ENCODE data around the gene PRKAB2. TPM values are rescaled to one million over a fixed set of nuclear protein-coding genes. Genes with fewer than 3 reads are reported as not detected.
"Not testable (repeated sequence)": the region's sequence is repeated elsewhere in the genome, so short reads cannot be mapped to it uniquely, and the experiment has no call there.

PRKAB2 gene
- total RNA-seq, 1 donor from 2014 or later, result 13.6 TPM

- no peaks in the 10 kb centered on the region for H3K4me1 ChIP-seq (ENCODE audit: control insufficient read depth in 3 of 3, insufficient read depth in 3 of 3, low read length in 3 of 3)
- no peaks in the 10 kb centered on the region for H3K9me3 ChIP-seq (ENCODE audit: control insufficient read depth in 3 of 3, low read length in 3 of 3)
- H3K27me3 ChIP-seq (ENCODE audit: control insufficient read depth in 3 of 3, insufficient read depth in 3 of 3, low read length in 3 of 3), result no peaks in the 10 kb centered on the region
- H3K4me3 ChIP-seq (ENCODE audit: low read length in 3 of 3), result no peak overlapping the region
- no peak overlapping the region for H3K9ac ChIP-seq (ENCODE audit: low read depth in 1 of 3, low read length in 3 of 3)
- peaks cover 0 to 2% (median 0%) of the 10 kb centered on the region in 3 donors for H3K36me3 ChIP-seq (ENCODE audit: control insufficient read depth in 3 of 3, insufficient read depth in 3 of 3, low read length in 3 of 3)
- no peak overlapping the region for H3K27ac ChIP-seq (ENCODE audit: low read depth, low read length)
These were observed 37.9 kb upstream of the PRKAB2 start for GRCh38 chr1:147209825-147210821.

DNA sequence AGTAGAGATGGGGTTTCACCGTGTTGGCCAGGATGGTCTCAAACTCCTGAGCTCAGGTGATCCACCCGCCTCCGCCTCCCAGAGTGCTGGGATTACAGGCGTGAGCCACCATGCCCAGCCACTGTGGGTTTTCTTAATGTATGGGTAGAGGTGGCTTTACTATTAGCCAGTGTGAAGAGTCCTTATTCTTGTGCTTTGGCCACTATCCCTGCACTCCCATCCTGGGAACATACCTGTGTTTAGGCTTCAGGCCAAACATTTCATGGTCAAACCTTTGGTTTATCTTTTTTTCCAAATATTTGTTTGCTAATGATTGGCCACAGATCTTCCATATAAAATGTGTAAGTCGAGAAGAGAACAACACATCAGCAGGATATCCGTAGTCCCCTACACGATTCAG lies 36.3 kb upstream of the PRKAB2 start:
- Histone ChIP-seq H3K27me3 (ENCODE audit: control insufficient read depth in 3 of 3, insufficient read depth in 3 of 3, low read length in 3 of 3) (no peaks in the 10 kb centered on the region), H3K36me3 (ENCODE audit: control insufficient read depth in 3 of 3, insufficient read depth in 3 of 3, low read length in 3 of 3) (peaks cover 0 to 2% (median 0%) of the 10 kb centered on the region in 3 donors), H3K27ac (ENCODE audit: low read depth, low read length) (no peak overlapping the region), H3K9ac (ENCODE audit: low read depth in 1 of 3, low read length in 3 of 3) (no peak overlapping the region), H3K4me3 (ENCODE audit: low read length in 3 of 3) (no peak overlapping the region), H3K4me1 (ENCODE audit: control insufficient read depth in 3 of 3, insufficient read depth in 3 of 3, low read length in 3 of 3) (no peaks in the 10 kb centered on the region), H3K9me3 (ENCODE audit: control insufficient read depth in 3 of 3, low read length in 3 of 3) (no peaks in the 10 kb centered on the region)

GRCh38 chr1:147207192-147207591 lies 34.9 kb upstream of the PRKAB2 start:
- Histone ChIP-seq H3K4me1 (ENCODE audit: control insufficient read depth in 3 of 3, insufficient read depth in 3 of 3, low read length in 3 of 3) (no peaks in the 10 kb centered on the region), H3K27ac (ENCODE audit: low read depth, low read length) (no peak overlapping the region), H3K36me3 (ENCODE audit: control insufficient read depth in 3 of 3, insufficient read depth in 3 of 3, low read length in 3 of 3) (peaks cover 0 to under 1% (median 0%) of the 10 kb centered on the region in 3 donors), H3K9me3 (ENCODE audit: control insufficient read depth in 3 of 3, low read length in 3 of 3) (no peaks in the 10 kb centered on the region), H3K9ac (ENCODE audit: low read depth in 1 of 3, low read length in 3 of 3) (no peak overlapping the region), H3K27me3 (ENCODE audit: control insufficient read depth in 3 of 3, insufficient read depth in 3 of 3, low read length in 3 of 3) (no peaks in the 10 kb centered on the region), H3K4me3 (ENCODE audit: low read length in 3 of 3) (no peak overlapping the region)

DNA sequence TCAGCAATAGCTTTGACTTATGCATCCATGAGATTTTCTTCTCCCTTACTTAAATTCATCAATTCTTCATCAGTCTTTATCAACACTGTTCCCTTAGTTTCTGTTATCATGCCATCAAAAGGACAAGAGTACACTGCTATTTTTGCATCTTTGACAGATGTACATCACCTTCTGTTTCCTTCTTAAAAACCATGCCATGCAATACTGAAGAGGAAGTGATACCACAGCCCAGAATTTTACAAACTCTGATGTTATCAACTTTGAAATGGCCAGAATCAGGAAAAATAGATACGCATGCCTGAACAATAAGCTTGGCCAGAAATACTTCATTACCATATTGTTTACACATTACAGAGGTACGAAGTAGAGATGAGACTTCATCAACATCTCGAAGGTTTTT lies 31.8 kb upstream of the PRKAB2 start:
- Histone ChIP-seq H3K9me3 (ENCODE audit: control insufficient read depth in 3 of 3, low read length in 3 of 3) (no peaks in the 10 kb centered on the region), H3K9ac (ENCODE audit: low read depth in 1 of 3, low read length in 3 of 3) (no peak overlapping the region), H3K27me3 (ENCODE audit: control insufficient read depth in 3 of 3, insufficient read depth in 3 of 3, low read length in 3 of 3) (no peaks in the 10 kb centered on the region), H3K4me3 (ENCODE audit: low read length in 3 of 3) (no peak overlapping the region), H3K36me3 (ENCODE audit: control insufficient read depth in 3 of 3, insufficient read depth in 3 of 3, low read length in 3 of 3) (no peaks in the 10 kb centered on the region), H3K27ac (ENCODE audit: low read depth, low read length) (no peak overlapping the region), H3K4me1 (ENCODE audit: control insufficient read depth in 3 of 3, insufficient read depth in 3 of 3, low read length in 3 of 3) (no peaks in the 10 kb centered on the region)

GRCh38 chr1:147202576-147202975 lies 30.3 kb upstream of the PRKAB2 start:
- Histone ChIP-seq H3K9me3 (ENCODE audit: control insufficient read depth in 3 of 3, low read length in 3 of 3) (no peaks in the 10 kb centered on the region), H3K4me1 (ENCODE audit: control insufficient read depth in 3 of 3, insufficient read depth in 3 of 3, low read length in 3 of 3) (no peaks in the 10 kb centered on the region), H3K36me3 (ENCODE audit: control insufficient read depth in 3 of 3, insufficient read depth in 3 of 3, low read length in 3 of 3) (no peaks in the 10 kb centered on the region), H3K4me3 (ENCODE audit: low read length in 3 of 3) (no peak overlapping the region), H3K9ac (ENCODE audit: low read depth in 1 of 3, low read length in 3 of 3) (no peak overlapping the region), H3K27me3 (ENCODE audit: control insufficient read depth in 3 of 3, insufficient read depth in 3 of 3, low read length in 3 of 3) (no peaks in the 10 kb centered on the region), H3K27ac (ENCODE audit: low read depth, low read length) (no peak overlapping the region)

- Histone ChIP-seq H3K4me3 (ENCODE audit: low read length in 3 of 3) (no peak overlapping the region), H3K27me3 (ENCODE audit: control insufficient read depth in 3 of 3, insufficient read depth in 3 of 3, low read length in 3 of 3) (no peaks in the 10 kb centered on the region), H3K27ac (ENCODE audit: low read depth, low read length) (no peak overlapping the region), H3K9me3 (ENCODE audit: control insufficient read depth in 3 of 3, low read length in 3 of 3) (no peaks in the 10 kb centered on the region), H3K4me1 (ENCODE audit: control insufficient read depth in 3 of 3, insufficient read depth in 3 of 3, low read length in 3 of 3) (no peaks in the 10 kb centered on the region), H3K9ac (ENCODE audit: low read depth in 1 of 3, low read length in 3 of 3) (no peak overlapping the region), H3K36me3 (ENCODE audit: control insufficient read depth in 3 of 3, insufficient read depth in 3 of 3, low read length in 3 of 3) (no peaks in the 10 kb centered on the region)
These were observed 29.5 kb upstream of the PRKAB2 start for GRCh38 chr1:147201786-147202185.

GRCh38 chr1:147201276-147201675 lies 29.0 kb upstream of the PRKAB2 start:
- no peaks in the 10 kb centered on the region for H3K27me3 ChIP-seq (ENCODE audit: control insufficient read depth in 3 of 3, insufficient read depth in 3 of 3, low read length in 3 of 3)
- H3K9me3 ChIP-seq (ENCODE audit: control insufficient read depth in 3 of 3, low read length in 3 of 3), result no peaks in the 10 kb centered on the region
- H3K4me3 ChIP-seq (ENCODE audit: low read length in 3 of 3), result no peak overlapping the region
- no peak overlapping the region for H3K27ac ChIP-seq (ENCODE audit: low read depth, low read length)
- H3K36me3 ChIP-seq (ENCODE audit: control insufficient read depth in 3 of 3, insufficient read depth in 3 of 3, low read length in 3 of 3), result no peaks in the 10 kb centered on the region
- H3K9ac ChIP-seq (ENCODE audit: low read depth in 1 of 3, low read length in 3 of 3), result no peak overlapping the region
- H3K4me1 ChIP-seq (ENCODE audit: control insufficient read depth in 3 of 3, insufficient read depth in 3 of 3, low read length in 3 of 3), result no peaks in the 10 kb centered on the region

GRCh38 chr1:147197324-147197723 lies 25.1 kb upstream of the PRKAB2 start:
- H3K27ac ChIP-seq (ENCODE audit: low read depth, low read length); H3K27me3 ChIP-seq (ENCODE audit: control insufficient read depth in 3 of 3, insufficient read depth in 3 of 3, low read length in 3 of 3); H3K9ac ChIP-seq (ENCODE audit: low read depth in 1 of 3, low read length in 3 of 3); H3K4me3 ChIP-seq (ENCODE audit: low read length in 3 of 3); H3K9me3 ChIP-seq (ENCODE audit: control insufficient read depth in 3 of 3, low read length in 3 of 3); H3K36me3 ChIP-seq (ENCODE audit: control insufficient read depth in 3 of 3, insufficient read depth in 3 of 3, low read length in 3 of 3); H3K4me1 ChIP-seq (ENCODE audit: control insufficient read depth in 3 of 3, insufficient read depth in 3 of 3, low read length in 3 of 3): not testable (repeated sequence)

DNA sequence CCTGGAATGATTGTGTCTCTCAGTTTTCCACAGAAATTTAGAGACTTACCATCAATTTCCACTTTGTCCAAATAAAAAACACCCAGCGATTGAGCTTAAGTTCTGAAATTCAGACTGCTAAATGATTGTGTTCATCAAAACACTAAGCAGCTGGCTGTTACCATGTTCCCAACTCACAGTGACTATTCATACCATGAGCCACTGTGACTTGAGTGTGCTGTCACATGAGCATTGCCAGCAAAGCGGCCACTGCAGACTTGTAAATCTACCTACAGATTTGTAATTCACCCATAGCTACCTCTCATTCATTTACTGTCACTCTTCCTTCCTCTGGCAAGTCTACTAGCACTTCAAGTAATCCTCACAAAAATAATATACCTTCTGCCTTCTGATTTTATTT lies 17.2 kb upstream of the PRKAB2 start:
- Histone ChIP-seq H3K27ac (ENCODE audit: low read depth, low read length) (no peak overlapping the region), H3K4me3 (ENCODE audit: low read length in 3 of 3) (no peak overlapping the region), H3K4me1 (ENCODE audit: control insufficient read depth in 3 of 3, insufficient read depth in 3 of 3, low read length in 3 of 3) (no peaks in the 10 kb centered on the region), H3K27me3 (ENCODE audit: control insufficient read depth in 3 of 3, insufficient read depth in 3 of 3, low read length in 3 of 3) (no peaks in the 10 kb centered on the region), H3K36me3 (ENCODE audit: control insufficient read depth in 3 of 3, insufficient read depth in 3 of 3, low read length in 3 of 3) (peaks cover 0 to 3% (median 0%) of the 10 kb centered on the region in 3 donors), H3K9ac (ENCODE audit: low read depth in 1 of 3, low read length in 3 of 3) (no peak overlapping the region), H3K9me3 (ENCODE audit: control insufficient read depth in 3 of 3, low read length in 3 of 3) (no peaks in the 10 kb centered on the region)

GRCh38 chr1:147185432-147185831 lies 13.2 kb upstream of the PRKAB2 start:
- Histone ChIP-seq H3K4me1 (ENCODE audit: control insufficient read depth in 3 of 3, insufficient read depth in 3 of 3, low read length in 3 of 3) (no peaks in the 10 kb centered on the region), H3K9ac (ENCODE audit: low read depth in 1 of 3, low read length in 3 of 3) (no peak overlapping the region), H3K36me3 (ENCODE audit: control insufficient read depth in 3 of 3, insufficient read depth in 3 of 3, low read length in 3 of 3) (peaks cover 0 to 3% (median 0%) of the 10 kb centered on the region in 3 donors), H3K4me3 (ENCODE audit: low read length in 3 of 3) (no peak overlapping the region), H3K27ac (ENCODE audit: low read depth, low read length) (no peak overlapping the region), H3K27me3 (ENCODE audit: control insufficient read depth in 3 of 3, insufficient read depth in 3 of 3, low read length in 3 of 3) (no peaks in the 10 kb centered on the region), H3K9me3 (ENCODE audit: control insufficient read depth in 3 of 3, low read length in 3 of 3) (no peaks in the 10 kb centered on the region)
